Activated T-helper 17 cell treated with anti-CD3 and anti-CD28 coated beads, Interleukin-2, amount 50 U/mL, for 72 hours (primary cell): ENCODE data around the gene HABP4. TPM values are rescaled to one million over a fixed set of nuclear protein-coding genes. Genes with fewer than 3 reads are reported as not detected.
"Not testable (repeated sequence)": the region's sequence is repeated elsewhere in the genome, so short reads cannot be mapped to it uniquely, and the experiment has no call there.

Source experiments
- ATAC-seq: fragments of 150-1000 bp; cut with Tn5 transposase; replicated peaks from 2 replicates; pipeline ENCODE4 v1.10.0; 2021; ENCODE audit warnings: mild to moderate bottlenecking, moderate library complexity
- H3K27ac Mint-ChIP-seq: one replicate; pipeline ENCODE4 v1.8.0; 2022; ENCODE audit warnings: mixed read lengths
- H3K27me3 Mint-ChIP-seq: one replicate; pipeline ENCODE4 v1.8.0; 2022; ENCODE audit warnings: mixed read lengths
- H3K36me3 Mint-ChIP-seq: one replicate; pipeline ENCODE4 v1.8.0; 2022; ENCODE audit warnings: low read depth, mild to moderate bottlenecking, mixed read lengths
- H3K4me1 Mint-ChIP-seq: one replicate; pipeline ENCODE4 v1.8.0; 2022; ENCODE audit warnings: mixed read lengths
- H3K4me3 Mint-ChIP-seq: one replicate; pipeline ENCODE4 v1.8.0; 2022; ENCODE audit warnings: mild to moderate bottlenecking, mixed read lengths
- H3K9me3 Mint-ChIP-seq: one replicate; pipeline ENCODE4 v1.8.0; 2022; ENCODE audit warnings: mixed read lengths
- total RNA-seq, 2 donors: library from RNA; stranded (reverse); gene quantifications; one replicate each; pipeline ENCODE4 v1.2.3, GENCODE V29; 2022

Gene HABP4
- total RNA-seq, 2 donors from 2014 or later: 10.0 to 21.3 TPM

DNA sequence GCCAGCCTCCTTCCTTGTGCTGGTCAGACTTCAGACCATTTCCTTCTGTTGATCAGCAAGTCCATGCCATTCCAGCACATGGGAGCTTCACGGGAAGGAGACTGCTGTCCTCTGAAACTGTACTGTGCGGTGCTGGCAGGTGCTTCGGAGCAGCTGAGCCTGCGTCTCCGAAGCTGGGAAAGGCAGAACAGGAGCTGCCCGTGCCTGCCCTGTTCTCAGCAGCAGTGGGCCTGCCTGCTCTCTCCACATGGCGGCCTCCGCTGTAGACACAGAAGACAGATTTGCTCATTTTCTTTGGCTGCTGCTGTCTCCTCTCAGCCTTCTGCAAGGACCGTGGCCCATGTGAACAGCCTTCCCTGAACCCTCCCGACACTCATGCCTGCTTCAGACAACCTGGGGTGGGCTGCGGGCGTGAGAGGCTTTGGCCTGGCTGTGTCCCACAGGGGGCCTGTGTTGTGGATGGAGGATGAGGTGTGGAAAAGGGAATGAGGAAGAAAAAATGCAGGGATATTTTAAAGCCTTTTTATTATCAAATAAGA is 43.1 kb downstream of the HABP4 start:
- no peak overlapping the region for H3K27ac Mint-ChIP-seq
- H3K4me3 Mint-ChIP-seq: no peak overlapping the region
- no peak for ATAC-seq
- H3K9me3 Mint-ChIP-seq: no peaks in the 10 kb centered on the region
- H3K4me1 Mint-ChIP-seq: peaks cover 9% of the 10 kb centered on the region
- peaks cover 39% of the 10 kb centered on the region for H3K36me3 Mint-ChIP-seq
- no peaks in the 10 kb centered on the region for H3K27me3 Mint-ChIP-seq

GRCh38 chr9:96493757-96494156 is 43.8 kb downstream of the HABP4 start:
- no peaks in the 10 kb centered on the region for H3K9me3 Mint-ChIP-seq
- H3K27me3 Mint-ChIP-seq: no peaks in the 10 kb centered on the region
- H3K36me3 Mint-ChIP-seq: peaks cover 33% of the 10 kb centered on the region
- H3K4me3 Mint-ChIP-seq: no peak overlapping the region
- H3K27ac Mint-ChIP-seq: no peak overlapping the region
- H3K4me1 Mint-ChIP-seq: peaks cover 9% of the 10 kb centered on the region
- no peak for ATAC-seq

GRCh38 chr9:96494215-96494800 is 44.3 kb downstream of the HABP4 start:
- no peak overlapping the region for H3K27ac Mint-ChIP-seq
- H3K9me3 Mint-ChIP-seq: no peaks in the 10 kb centered on the region
- no peak for ATAC-seq
- no peak overlapping the region for H3K4me3 Mint-ChIP-seq
- H3K4me1 Mint-ChIP-seq: peaks cover 9% of the 10 kb centered on the region
- peaks cover 27% of the 10 kb centered on the region for H3K36me3 Mint-ChIP-seq
- H3K27me3 Mint-ChIP-seq: no peaks in the 10 kb centered on the region

GRCh38 chr9:96495341-96495740 is 45.4 kb downstream of the HABP4 start:
- H3K9me3 Mint-ChIP-seq: no peaks in the 10 kb centered on the region
- no peak overlapping the region for H3K4me3 Mint-ChIP-seq
- peaks cover 17% of the 10 kb centered on the region for H3K36me3 Mint-ChIP-seq
- H3K4me1 Mint-ChIP-seq: peaks cover 9% of the 10 kb centered on the region
- ATAC-seq: no peak
- H3K27me3 Mint-ChIP-seq: no peaks in the 10 kb centered on the region
- no peak overlapping the region for H3K27ac Mint-ChIP-seq

- H3K4me1 Mint-ChIP-seq: peaks cover 10% of the 10 kb centered on the region
- H3K4me3 Mint-ChIP-seq: no peak overlapping the region
- H3K27ac Mint-ChIP-seq: no peak overlapping the region
- peaks cover 5% of the 10 kb centered on the region for H3K36me3 Mint-ChIP-seq
- H3K9me3 Mint-ChIP-seq: no peaks in the 10 kb centered on the region
- no peaks in the 10 kb centered on the region for H3K27me3 Mint-ChIP-seq
- no peak for ATAC-seq
Observed at GRCh38 chr9:96496368-96497116, 46.6 kb downstream of the HABP4 start.

GRCh38 chr9:96497117-96497399 is 47.1 kb downstream of the HABP4 start:
- Mint-ChIP-seq H3K9me3 (no peaks in the 10 kb centered on the region), H3K4me1 (peaks cover 5% of the 10 kb centered on the region), H3K4me3 (no peak overlapping the region), H3K27me3 (no peaks in the 10 kb centered on the region), H3K36me3 (no peaks in the 10 kb centered on the region), H3K27ac (no peak overlapping the region)
- ATAC-seq: no peak

GRCh38 chr9:96498796-96499195 is 48.8 kb downstream of the HABP4 start:
- Mint-ChIP-seq H3K4me3 (no peak overlapping the region), H3K27ac (no peak overlapping the region)
- no peak for ATAC-seq

GRCh38 chr9:96499257-96499656 is 49.3 kb downstream of the HABP4 start:
- no peak for ATAC-seq
- no peaks in the 10 kb centered on the region for H3K9me3 Mint-ChIP-seq
- peaks cover 5% of the 10 kb centered on the region for H3K4me1 Mint-ChIP-seq
- no peaks in the 10 kb centered on the region for H3K27me3 Mint-ChIP-seq
- no peak overlapping the region for H3K4me3 Mint-ChIP-seq
- peaks cover 9% of the 10 kb centered on the region for H3K36me3 Mint-ChIP-seq
- no peak overlapping the region for H3K27ac Mint-ChIP-seq

More at GRCh38 chr9:96498796-96499195, 48.8 kb downstream of the HABP4 start:
- no peaks in the 10 kb centered on the region for H3K9me3 Mint-ChIP-seq
- H3K27me3 Mint-ChIP-seq: no peaks in the 10 kb centered on the region
- H3K4me1 Mint-ChIP-seq: peaks cover 5% of the 10 kb centered on the region
- peaks cover 5% of the 10 kb centered on the region for H3K36me3 Mint-ChIP-seq

- H3K27me3 Mint-ChIP-seq: no peaks in the 10 kb centered on the region
- peak overlapping the region; percentile 60 for H3K27ac Mint-ChIP-seq
- H3K9me3 Mint-ChIP-seq: no peaks in the 10 kb centered on the region
- H3K4me3 Mint-ChIP-seq: no peak overlapping the region
- H3K4me1 Mint-ChIP-seq: peaks cover 5% of the 10 kb centered on the region
- no peak for ATAC-seq
- peaks cover 12% of the 10 kb centered on the region for H3K36me3 Mint-ChIP-seq
Observed at GRCh38 chr9:96500696-96501632, 51.0 kb downstream of the HABP4 start.

DNA sequence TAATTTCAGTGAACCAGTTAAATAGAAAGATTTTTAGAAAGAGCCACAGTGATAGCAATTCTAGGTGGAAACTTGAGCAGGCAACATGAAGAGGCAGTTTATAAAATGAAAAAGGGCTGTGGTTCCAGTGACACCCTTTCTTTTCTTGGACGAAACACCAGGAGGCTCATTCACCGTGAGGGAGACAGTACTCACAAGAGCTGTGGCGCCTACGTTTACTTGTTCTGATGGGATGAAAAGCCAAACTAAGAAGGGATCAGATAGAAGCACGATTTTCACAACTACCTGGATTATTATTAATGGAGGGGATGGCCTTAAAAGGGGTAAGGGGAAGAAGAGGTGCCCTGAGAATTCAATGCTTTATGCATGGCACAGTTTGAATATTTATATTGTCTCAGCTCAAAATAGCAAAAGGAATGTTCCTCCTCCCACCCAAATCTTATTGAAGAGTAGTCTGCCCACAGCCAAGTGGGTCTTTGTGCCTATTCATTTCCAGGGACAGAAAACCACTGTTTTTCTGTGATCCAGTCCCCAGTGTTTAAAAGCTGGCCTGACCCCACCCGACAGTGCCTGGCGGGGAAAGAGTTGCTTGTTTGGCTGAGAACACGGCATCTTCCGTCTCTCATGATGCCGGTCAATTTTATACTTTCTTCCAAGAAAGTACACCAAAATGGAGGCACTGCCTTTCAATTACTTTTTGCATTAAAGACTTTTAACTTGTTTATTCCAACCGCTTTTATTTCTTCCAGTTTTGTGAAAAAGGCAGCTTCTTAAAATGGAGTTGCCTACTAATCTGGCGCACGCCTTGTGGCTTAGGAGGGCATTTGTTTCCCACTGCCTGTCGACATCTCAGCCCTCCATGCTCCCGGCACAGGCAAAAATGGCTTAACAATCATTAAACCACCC is 51.9 kb downstream of the HABP4 start:
- H3K4me1 Mint-ChIP-seq: peaks cover 5% of the 10 kb centered on the region
- H3K27me3 Mint-ChIP-seq: no peaks in the 10 kb centered on the region
- H3K4me3 Mint-ChIP-seq: no peak overlapping the region
- no peak for ATAC-seq
- peaks cover 12% of the 10 kb centered on the region for H3K36me3 Mint-ChIP-seq
- no peaks in the 10 kb centered on the region for H3K9me3 Mint-ChIP-seq
- peak overlapping the region; percentile 60 for H3K27ac Mint-ChIP-seq

GRCh38 chr9:96502539-96503373 is 52.8 kb downstream of the HABP4 start:
- no peaks in the 10 kb centered on the region for H3K9me3 Mint-ChIP-seq
- ATAC-seq: no peak
- no peaks in the 10 kb centered on the region for H3K27me3 Mint-ChIP-seq
- peaks cover 12% of the 10 kb centered on the region for H3K36me3 Mint-ChIP-seq
- H3K4me1 Mint-ChIP-seq: peaks cover 5% of the 10 kb centered on the region
- H3K4me3 Mint-ChIP-seq: no peak overlapping the region
- no peak overlapping the region for H3K27ac Mint-ChIP-seq

- H3K4me3 Mint-ChIP-seq, H3K4me1 Mint-ChIP-seq, H3K27me3 Mint-ChIP-seq, H3K9me3 Mint-ChIP-seq, ATAC-seq, H3K27ac Mint-ChIP-seq: not testable (repeated sequence)
- peaks cover 12% of the 10 kb centered on the region for H3K36me3 Mint-ChIP-seq
Observed at GRCh38 chr9:96503374-96503748, 53.4 kb downstream of the HABP4 start.

- H3K27ac Mint-ChIP-seq: no peak overlapping the region
- no peak for ATAC-seq
- H3K9me3 Mint-ChIP-seq: no peaks in the 10 kb centered on the region
- peaks cover 12% of the 10 kb centered on the region for H3K36me3 Mint-ChIP-seq
- H3K27me3 Mint-ChIP-seq: no peaks in the 10 kb centered on the region
- H3K4me3 Mint-ChIP-seq: no peak overlapping the region
- peaks cover 5% of the 10 kb centered on the region for H3K4me1 Mint-ChIP-seq
Observed at GRCh38 chr9:96503918-96504317, 53.9 kb downstream of the HABP4 start.
